ENCODE results near the gene LRRC8B.

- TF ChIP-seq, protein P1, sequence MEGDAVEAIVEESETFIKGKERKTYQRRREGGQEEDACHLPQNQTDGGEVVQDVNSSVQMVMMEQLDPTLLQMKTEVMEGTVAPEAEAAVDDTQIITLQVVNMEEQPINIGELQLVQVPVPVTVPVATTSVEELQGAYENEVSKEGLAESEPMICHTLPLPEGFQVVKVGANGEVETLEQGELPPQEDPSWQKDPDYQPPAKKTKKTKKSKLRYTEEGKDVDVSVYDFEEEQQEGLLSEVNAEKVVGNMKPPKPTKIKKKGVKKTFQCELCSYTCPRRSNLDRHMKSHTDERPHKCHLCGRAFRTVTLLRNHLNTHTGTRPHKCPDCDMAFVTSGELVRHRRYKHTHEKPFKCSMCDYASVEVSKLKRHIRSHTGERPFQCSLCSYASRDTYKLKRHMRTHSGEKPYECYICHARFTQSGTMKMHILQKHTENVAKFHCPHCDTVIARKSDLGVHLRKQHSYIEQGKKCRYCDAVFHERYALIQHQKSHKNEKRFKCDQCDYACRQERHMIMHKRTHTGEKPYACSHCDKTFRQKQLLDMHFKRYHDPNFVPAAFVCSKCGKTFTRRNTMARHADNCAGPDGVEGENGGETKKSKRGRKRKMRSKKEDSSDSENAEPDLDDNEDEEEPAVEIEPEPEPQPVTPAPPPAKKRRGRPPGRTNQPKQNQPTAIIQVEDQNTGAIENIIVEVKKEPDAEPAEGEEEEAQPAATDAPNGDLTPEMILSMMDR (conservative IDR thresholded peaks at IDR 0.05; ENCODE audit: low read length), result no peak
- no peak for TF ChIP-seq EZH2phosphoT487 (IDR thresholded peaks at IDR 0.05; ENCODE audit: borderline replicate concordance)
Measured at GRCh38 chr1:89532866-89533265, 8.2 kb downstream of the LRRC8B start.

Measured in Loucy (cell line).